ENCODE measurements around the gene SMARCC2.

DNA sequence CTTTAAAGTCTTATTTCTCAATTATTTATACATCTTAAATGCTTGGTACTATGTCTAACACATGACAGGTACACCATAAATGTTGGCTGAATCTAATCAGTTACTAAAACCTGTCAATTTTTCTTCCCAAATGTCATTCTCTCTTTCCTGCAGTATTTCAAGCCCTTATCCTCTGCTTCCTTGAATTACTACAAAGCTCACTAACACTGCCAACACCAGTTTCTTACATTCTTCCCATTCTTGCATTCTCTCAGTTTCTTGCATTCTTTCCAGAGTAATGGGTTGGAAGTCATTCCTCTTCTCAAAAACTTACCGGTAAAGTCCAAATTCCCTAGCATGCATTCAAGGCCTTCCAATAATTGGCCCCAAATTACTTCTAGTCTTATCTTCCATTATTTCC is 9.6 kb upstream of the SMARCC2 start:
- TF ChIP-seq CTCF (IDR thresholded peaks at IDR 0.05 in 2 of 3, conservative IDR thresholded peaks at IDR 0.05 in 1 of 3; ENCODE audit: borderline replicate concordance in 1 of 3, insufficient read depth in 1 of 3, low read depth in 2 of 3, low read length in 2 of 3) (no peak), EGR1 (IDR thresholded peaks at IDR 0.05; ENCODE audit: low read depth) (no peak), ZFX (IDR thresholded peaks at IDR 0.05) (no peak), ZNF274 (IDR thresholded peaks at IDR 0.05; ENCODE audit: low read depth, low read length) (no peak), ELF1 (IDR thresholded peaks at IDR 0.05; ENCODE audit: borderline replicate concordance, low read depth) (no peak), EZH2phosphoT487 (IDR thresholded peaks at IDR 0.05; ENCODE audit: borderline replicate concordance) (no peak), POLR2A (IDR thresholded peaks at IDR 0.05; ENCODE audit: borderline replicate concordance, extremely low read depth, insufficient read depth, insufficient read length) (no peak), POLR2AphosphoS5 (IDR thresholded peaks at IDR 0.05; ENCODE audit: low read depth, low read length) (no peak), CEBPB (IDR thresholded peaks at IDR 0.05; ENCODE audit: low read depth) (no peak)
- TF ChIP-seq, protein P1, sequence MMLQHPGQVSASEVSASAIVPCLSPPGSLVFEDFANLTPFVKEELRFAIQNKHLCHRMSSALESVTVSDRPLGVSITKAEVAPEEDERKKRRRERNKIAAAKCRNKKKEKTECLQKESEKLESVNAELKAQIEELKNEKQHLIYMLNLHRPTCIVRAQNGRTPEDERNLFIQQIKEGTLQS (IDR thresholded peaks at IDR 0.05): no peak
